HG03045 (cell line): ENCODE measurements around the gene PTPRN2.

Experiments
- ATAC-seq: cut with Tn5 transposase; IDR thresholded peaks from one replicate; pipeline ENCODE4 v1.9.1; 2021; ENCODE audit warnings: mild to moderate bottlenecking, moderate library complexity; ENCODE audit not compliant: unreplicated experiment

Gene PTPRN2

GRCh38 chr7:157772486-157773130 is 815.0 kb downstream of the PTPRN2 start:
- no peak for ATAC-seq

- ATAC-seq, result no peak
These were observed 815.9 kb downstream of the PTPRN2 start for GRCh38 chr7:157771689-157772088.

GRCh38 chr7:157770716-157771320 is 816.8 kb downstream of the PTPRN2 start:
- ATAC-seq, result no peak

DNA sequence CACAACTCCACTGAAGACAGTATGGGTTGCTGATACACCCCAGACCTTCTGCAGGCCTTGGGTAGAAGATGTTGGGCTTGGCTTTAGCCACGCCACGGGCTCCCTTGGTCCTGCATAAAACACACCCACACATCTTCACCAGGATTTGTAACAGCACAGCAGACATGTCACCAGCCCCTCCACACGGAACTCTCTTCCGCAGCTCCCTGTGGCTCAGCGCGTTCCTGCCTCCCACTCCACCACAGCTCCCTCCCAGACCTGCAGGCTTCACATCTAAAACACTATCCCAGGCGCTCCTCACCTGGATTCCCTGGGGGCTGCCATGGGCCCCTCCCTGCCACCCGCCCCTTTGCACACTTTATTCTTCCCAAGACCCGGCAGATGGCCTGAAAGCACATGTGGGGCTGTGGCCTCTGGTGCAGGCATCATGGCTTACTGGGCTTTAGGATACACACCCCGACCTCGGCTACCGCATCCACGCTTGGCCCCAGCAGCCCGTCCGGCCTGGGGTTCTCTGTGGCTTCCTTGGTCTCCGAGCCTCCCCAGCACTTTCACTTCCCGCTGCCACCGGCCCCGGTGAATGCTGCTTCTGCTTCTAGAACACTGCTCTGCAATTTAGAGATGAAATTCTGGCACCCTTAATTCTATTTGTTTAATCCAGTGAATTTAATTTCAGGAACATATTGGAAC is 818.0 kb downstream of the PTPRN2 start:
- ATAC-seq, result no peak

DNA sequence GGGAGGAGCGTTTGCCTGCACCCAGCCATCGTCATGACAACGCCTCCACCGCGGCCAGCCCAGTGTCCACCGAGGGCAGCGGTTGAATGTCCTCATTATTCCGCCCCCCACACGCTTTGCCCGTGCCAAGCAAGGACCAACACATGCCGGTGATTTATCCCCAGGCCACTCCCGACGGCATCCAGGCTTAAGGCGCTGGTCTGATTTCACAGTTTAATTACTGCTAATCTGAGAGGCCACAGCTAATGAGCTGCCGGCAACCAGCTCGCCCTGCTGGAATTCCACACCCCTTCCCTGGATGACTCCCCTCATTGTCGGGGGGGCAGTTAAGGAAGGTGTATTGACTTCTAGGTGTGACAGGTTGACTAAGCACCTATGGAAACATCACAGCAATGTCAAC is 818.5 kb downstream of the PTPRN2 start:
- no peak for ATAC-seq

- no peak for ATAC-seq
These were observed 819.4 kb downstream of the PTPRN2 start for GRCh38 chr7:157768198-157768597.

GRCh38 chr7:157767506-157768197 is 820.0 kb downstream of the PTPRN2 start:
- no peak for ATAC-seq

DNA sequence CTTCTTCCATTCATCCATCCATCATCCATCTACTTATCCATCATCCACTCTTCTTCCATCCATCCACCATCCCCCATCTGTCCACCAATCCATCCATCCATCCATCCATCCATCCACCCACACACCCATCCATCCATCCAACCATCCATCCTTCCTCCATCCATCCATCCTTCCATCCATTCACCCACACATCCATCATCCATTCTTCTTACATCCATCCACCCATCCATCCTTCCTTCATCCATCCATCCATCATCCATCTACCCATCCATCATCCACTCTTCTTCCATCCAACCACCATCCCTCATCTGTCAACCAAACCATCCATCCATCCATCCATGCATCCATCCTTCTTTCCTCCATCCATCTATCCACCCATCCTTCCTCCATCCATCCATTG is 821.5 kb downstream of the PTPRN2 start:
- ATAC-seq, result no peak

DNA sequence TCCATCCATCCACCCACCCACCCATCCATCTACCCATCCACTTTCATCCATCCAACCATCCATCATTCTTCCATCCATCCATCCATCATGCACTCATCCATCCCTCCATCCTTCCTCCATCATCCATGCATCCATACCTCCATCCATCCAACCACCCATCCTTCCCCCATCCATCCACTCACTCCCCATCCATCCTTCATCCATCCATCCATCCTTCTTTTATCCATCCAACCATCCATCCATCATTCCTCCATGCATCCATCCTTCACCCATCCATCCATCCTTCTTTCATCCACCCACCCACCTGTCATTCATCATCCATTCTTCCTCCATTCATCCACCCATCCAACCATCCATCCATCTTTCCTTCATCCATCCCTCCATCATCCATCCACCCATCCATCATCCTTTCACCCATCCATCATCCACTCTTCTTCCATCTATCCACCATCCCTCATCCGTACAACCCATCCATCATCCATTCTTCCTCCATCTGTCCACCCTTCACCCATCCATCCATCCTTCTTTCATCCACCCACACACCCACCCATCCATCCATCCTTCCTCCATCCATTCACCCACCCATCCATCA is 822.6 kb downstream of the PTPRN2 start:
- ATAC-seq, result no peak

DNA sequence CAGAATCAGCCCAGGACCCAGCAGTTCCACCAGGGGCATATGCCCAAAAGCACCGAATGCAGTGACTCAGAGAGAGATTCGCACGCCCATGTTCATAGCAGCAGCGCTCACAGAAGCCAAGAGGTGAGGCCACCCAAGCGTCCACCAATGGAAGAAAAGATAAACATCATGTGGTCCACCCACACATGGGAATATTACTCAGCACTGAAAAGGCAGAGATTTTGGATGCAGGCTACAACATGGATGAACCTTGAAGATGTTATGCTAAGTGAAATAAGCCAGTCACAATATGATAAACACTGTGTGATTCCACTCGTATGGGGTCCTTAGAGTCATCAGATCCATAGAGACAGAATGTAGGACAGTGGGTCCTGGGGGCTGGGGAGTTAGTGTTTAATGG is 823.4 kb downstream of the PTPRN2 start:
- no peak for ATAC-seq

DNA sequence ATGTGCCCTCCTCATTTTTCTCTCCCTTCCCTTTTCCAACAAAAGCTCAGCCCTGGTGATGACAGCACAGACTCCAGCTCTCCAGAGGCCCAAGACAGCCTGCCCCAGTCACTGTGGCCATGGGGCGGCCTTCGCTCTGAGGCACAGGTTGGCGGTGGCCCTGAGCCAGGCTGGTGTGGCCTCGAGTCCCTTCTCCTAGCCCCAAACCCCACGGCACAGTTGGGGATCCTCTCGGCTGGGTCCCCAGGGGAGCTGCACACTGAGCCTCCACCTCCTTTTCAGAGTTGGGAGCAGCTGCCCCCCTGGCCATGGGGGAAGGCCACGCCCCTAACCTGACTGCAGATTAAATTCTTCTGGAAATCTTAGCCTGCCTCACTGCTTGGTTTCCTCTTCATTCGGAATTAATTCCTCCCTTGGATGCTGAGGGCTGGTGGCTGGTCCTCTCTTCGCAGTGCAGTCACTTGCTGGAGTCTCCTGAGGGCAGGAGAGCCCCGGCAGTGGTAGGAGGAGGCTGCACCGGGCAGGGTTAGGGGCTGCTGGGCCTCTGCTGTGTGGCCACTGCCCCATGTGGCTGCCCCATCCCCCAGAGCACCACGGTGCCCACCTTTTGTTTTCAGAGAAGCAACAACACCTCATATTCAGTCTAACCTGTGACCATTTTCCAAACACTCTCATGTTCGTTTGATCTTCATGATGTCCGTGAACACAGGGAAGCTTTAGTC is 824.2 kb downstream of the PTPRN2 start:
- no peak for ATAC-seq

- ATAC-seq, result no peak
These were observed 824.8 kb downstream of the PTPRN2 start for GRCh38 chr7:157762824-157763223.

GRCh38 chr7:157760004-157760730 is 827.5 kb downstream of the PTPRN2 start:
- ATAC-seq, result no peak

DNA sequence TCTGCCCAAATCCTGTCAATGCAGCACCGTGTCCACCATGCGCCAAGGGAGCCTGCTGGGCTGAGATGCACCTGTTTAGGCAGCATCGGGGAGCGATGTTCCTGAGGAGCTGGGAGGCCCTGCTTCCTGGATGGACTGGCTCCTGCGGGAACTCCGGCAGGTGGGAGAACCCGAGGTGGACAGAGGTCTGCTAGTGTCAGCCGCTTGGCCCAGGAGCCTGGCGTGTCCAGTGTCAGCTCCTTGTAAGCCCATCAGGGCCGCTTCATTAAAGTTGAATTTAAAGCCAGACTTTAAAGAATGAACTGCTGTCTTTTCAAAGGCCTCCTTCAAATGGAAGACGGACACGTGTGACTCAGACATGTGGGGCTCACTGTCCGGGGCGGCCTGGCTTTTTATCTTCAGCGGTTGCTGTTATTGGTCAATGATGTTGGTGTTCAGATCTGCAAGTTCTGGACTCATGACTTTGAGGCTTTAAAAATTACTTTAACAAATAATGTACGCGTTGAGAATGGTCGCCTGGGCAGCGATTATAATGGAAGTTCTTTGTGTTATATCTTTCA is 828.3 kb downstream of the PTPRN2 start:
- no peak for ATAC-seq

- no peak for ATAC-seq
These were observed 829.0 kb downstream of the PTPRN2 start for GRCh38 chr7:157758468-157759245.

- no peak for ATAC-seq
These were observed 829.7 kb downstream of the PTPRN2 start for GRCh38 chr7:157757776-157758467.

DNA sequence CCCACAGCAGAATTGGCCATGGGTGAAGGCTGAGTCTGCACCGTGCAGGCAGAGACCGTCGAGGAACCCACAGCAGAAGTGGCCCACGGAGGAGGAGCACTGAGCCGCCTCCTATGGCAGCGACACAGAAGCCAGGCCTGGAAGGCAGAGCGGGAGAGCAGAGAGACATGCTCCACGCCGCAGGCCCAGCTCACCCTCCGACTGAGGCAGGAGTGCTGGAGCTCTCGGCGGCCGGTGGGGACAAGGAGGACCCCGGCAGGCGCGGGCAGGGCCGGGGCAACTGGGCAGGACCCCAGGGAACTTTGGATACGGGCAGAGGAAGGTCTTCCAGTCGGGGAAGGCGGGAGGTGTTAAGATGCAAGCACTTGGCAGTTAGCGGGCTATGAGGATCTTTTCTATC is 830.4 kb downstream of the PTPRN2 start:
- ATAC-seq, result no peak

DNA sequence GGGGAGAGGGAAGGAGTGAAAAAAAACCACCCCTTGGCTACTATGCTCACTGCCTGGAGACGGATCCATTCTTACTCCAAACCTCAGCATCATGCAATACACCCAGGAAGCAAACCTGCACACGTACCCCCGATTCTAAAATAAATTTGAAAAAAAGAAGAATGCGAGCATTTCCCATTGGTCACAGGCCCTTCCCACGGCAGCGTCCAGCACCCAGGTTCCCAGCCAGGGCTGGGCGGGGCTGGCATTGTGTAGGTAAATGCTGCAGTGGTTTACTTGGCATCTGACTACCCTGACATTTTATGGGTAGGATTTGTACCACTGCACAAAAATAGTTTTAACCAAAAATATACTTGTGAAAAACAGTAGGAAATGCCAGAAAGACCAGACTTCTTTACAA is 831.9 kb downstream of the PTPRN2 start:
- ATAC-seq, result no peak
